Gastroesophageal sphincter (tissue), 3 donors: ENCODE measurements around the gene APOLD1.

ENCODE experiments used
- CTCF ChIP-seq, 4 experiments: fragments of 200-600 bp in 2 of 4; fragments of 450-650 bp in 2 of 4; sonication (generic) in 1 of 4; IDR thresholded peaks; one replicate each; pipeline ENCODE4 v1.5.1; 2017 to 2019; ENCODE audit warnings: antibody characterized with exemption in 4 of 4, mild to moderate bottlenecking in 2 of 4, moderate library complexity in 2 of 4
- EP300 ChIP-seq: sonication (generic); formaldehyde crosslinking; IDR thresholded peaks from one replicate; pipeline ENCODE4 v1.6.1; 2017; ENCODE audit warnings: antibody characterized with exemption, mild to moderate bottlenecking
- POLR2AphosphoS5 ChIP-seq: sonication (generic); formaldehyde crosslinking; IDR thresholded peaks from one replicate; pipeline ENCODE4 v1.6.1; 2017; ENCODE audit warnings: antibody characterized with exemption

GRCh38 chr12:12796928-12797793, 11.7 kb downstream of the APOLD1 start:
- no peak for TF ChIP-seq CTCF (IDR thresholded peaks at IDR 0.05)
- TF ChIP-seq POLR2AphosphoS5, result no peak
- no peak for TF ChIP-seq EP300
